Loucy (cell line): ENCODE results near the gene MAT2A.

Experiments used
- CTCF ChIP-seq: fragments of 200-600 bp; sonication (generic); conservative IDR thresholded peaks from 2 replicates; pipeline ENCODE4 v1.5.1; 2014; ENCODE audit warnings: mild to moderate bottlenecking, antibody characterized with exemption, low read length
- EZH2phosphoT487 ChIP-seq: fragments of 200-600 bp; IDR thresholded peaks from 2 replicates; pipeline ENCODE4 v1.6.1; 2018; ENCODE audit warnings: antibody characterized with exemption, mild to moderate bottlenecking, moderate library complexity, borderline replicate concordance

DNA sequence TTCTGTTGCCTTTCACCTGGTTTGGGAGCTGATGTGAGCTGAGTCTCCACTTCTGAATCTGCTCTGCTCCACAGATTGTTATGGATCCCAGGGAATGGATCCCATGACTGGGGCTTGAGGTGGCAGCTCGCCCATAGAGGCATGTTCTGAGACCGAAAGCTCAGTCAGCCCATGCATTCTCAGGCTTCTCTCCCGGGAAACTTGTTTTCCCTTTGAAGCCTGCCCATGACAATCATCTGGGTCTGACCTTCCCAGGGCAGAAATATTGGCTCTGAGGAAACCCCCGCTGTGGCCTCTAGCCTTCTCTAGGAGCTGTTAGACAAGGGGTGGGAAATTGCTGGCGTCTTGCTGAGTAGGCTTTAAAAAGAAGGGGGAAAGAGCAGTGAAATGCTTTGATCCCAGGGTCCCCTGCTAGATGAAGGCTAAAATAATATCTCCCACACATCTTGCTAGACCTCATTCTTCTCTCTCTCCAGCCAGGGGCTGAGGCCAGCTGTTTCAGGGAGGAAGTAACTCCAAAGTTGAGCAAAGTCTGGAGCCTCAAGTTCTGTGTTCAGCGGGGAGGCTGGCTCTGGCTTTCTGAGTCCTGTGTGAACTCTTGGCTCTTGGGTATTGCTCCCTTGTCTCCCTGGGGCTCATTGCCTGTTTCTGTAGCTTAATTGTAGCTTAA is 40.4 kb downstream of the MAT2A start:
- TF ChIP-seq CTCF (no peak), EZH2phosphoT487 (no peak)
